ENCODE data around the gene C5orf22.
"Not testable (repeated sequence)": the region's sequence is repeated elsewhere in the genome, so short reads cannot be mapped to it uniquely, and the experiment has no call there.

C5orf22 gene

GRCh38 chr5:31531888-31532547, at the start of gene C5orf22, which contains the start of gene DROSHA:
TSS of gene C5orf22 (plus strand) at chr5:31532301. CDS start at chr5:31532393, 92 bp downstream.
TSS of gene DROSHA (minus strand) at chr5:31532093. CDS start at chr5:31529059, 3,034 bp downstream.
- peak; percentile 98 for DNase-seq

- no peak for DNase-seq
Measured at GRCh38 chr5:31485376-31486207, 46.5 kb upstream of the C5orf22 start.

- DNase-seq: no peak
Measured at GRCh38 chr5:31486441-31486840, 45.7 kb upstream of the C5orf22 start.

GRCh38 chr5:31487506-31487905, 44.6 kb upstream of the C5orf22 start:
- DNase-seq: no peak

GRCh38 chr5:31492869-31493268, 39.2 kb upstream of the C5orf22 start:
- DNase-seq: no peak

- DNase-seq: no peak
Measured at GRCh38 chr5:31495336-31495735, 36.8 kb upstream of the C5orf22 start.

GRCh38 chr5:31496301-31496700, 35.8 kb upstream of the C5orf22 start:
- DNase-seq: no peak

GRCh38 chr5:31496891-31497290, 35.2 kb upstream of the C5orf22 start:
- DNase-seq: no peak

GRCh38 chr5:31500256-31500655, 31.8 kb upstream of the C5orf22 start:
- DNase-seq: no peak

- DNase-seq: no peak
Measured at GRCh38 chr5:31502506-31502905, 29.6 kb upstream of the C5orf22 start.

GRCh38 chr5:31504529-31504928, 27.6 kb upstream of the C5orf22 start:
- DNase-seq: no peak

GRCh38 chr5:31511305-31511704, 20.8 kb upstream of the C5orf22 start:
- DNase-seq: no peak

- no peak for DNase-seq
Measured at GRCh38 chr5:31516802-31517201, 15.3 kb upstream of the C5orf22 start.

- no peak for DNase-seq
Measured at GRCh38 chr5:31523041-31523440, 9.1 kb upstream of the C5orf22 start.

GRCh38 chr5:31530541-31531265, 1.4 kb upstream of the C5orf22 start:
- no peak for DNase-seq

GRCh38 chr5:31531543-31531887, 586 bp upstream of the C5orf22 start:
- no peak for DNase-seq

GRCh38 chr5:31534527-31535046, 2.5 kb downstream of the C5orf22 start:
- no peak for DNase-seq

- no peak for DNase-seq
Measured at GRCh38 chr5:31536873-31537272, 4.8 kb downstream of the C5orf22 start.

GRCh38 chr5:31537349-31537748, 5.2 kb downstream of the C5orf22 start:
- no peak for DNase-seq

- DNase-seq: no peak
Measured at GRCh38 chr5:31537851-31538250, 5.8 kb downstream of the C5orf22 start.

GRCh38 chr5:31549114-31549513, 17.0 kb downstream of the C5orf22 start:
- DNase-seq: not testable (repeated sequence)

GRCh38 chr5:31551878-31552277, 19.8 kb downstream of the C5orf22 start:
- DNase-seq: no peak

- no peak for DNase-seq
Measured at GRCh38 chr5:31553863-31554262, 21.8 kb downstream of the C5orf22 start.
